RWPE2 (cell line): ENCODE data around the gene EIF4E1B.

Experiments used
- ATAC-seq: fragments of 200-7000 bp; cut with Tn5 transposase; 3 replicates; pipeline ENCODE4 v1.9.1; 2021; ENCODE audit warnings: low read depth
- DNase-seq: peaks from one replicate; pipeline ENCODE4 v3.0.0-alpha.2; 2020; ENCODE audit warnings: low spot score
- H3K27ac ChIP-seq: fragments of 450-650 bp; 2 replicates; pipeline ENCODE4 v1.5.1; 2017; ENCODE audit warnings: mild to moderate bottlenecking; ENCODE audit not compliant: poor library complexity, severe bottlenecking
- H3K27me3 ChIP-seq: fragments of 250-450 bp; sonication (Bioruptor Pico); 2 replicates; pipeline ENCODE4 v1.5.1; 2021; ENCODE audit warnings: mild to moderate bottlenecking, moderate library complexity; ENCODE audit not compliant: insufficient read depth, poor library complexity, severe bottlenecking
- H3K36me3 ChIP-seq: fragments of 250-450 bp; sonication (Bioruptor Pico); 2 replicates; pipeline ENCODE4 v1.5.1; 2020; ENCODE audit warnings: low read depth, mild to moderate bottlenecking, moderate library complexity
- H3K4me1 ChIP-seq: fragments of 250-450 bp; sonication (Bioruptor Pico); 2 replicates; pipeline ENCODE4 v1.5.1; 2021; ENCODE audit warnings: mild to moderate bottlenecking, moderate library complexity; ENCODE audit not compliant: insufficient read depth, poor library complexity, severe bottlenecking
- H3K4me3 ChIP-seq: fragments of 250-450 bp; sonication (Bioruptor Pico); 2 replicates; pipeline ENCODE4 v1.5.1; 2021; ENCODE audit warnings: mild to moderate bottlenecking, moderate library complexity; ENCODE audit not compliant: severe bottlenecking
- H3K9me3 ChIP-seq: fragments of 250-450 bp; sonication (Bioruptor Pico); 2 replicates; pipeline ENCODE4 v1.5.1; 2021; ENCODE audit warnings: mild to moderate bottlenecking, moderate library complexity; ENCODE audit not compliant: severe bottlenecking
- TF ChIP-seq, protein P1 (sequence below): fragments of 450-650 bp; IDR thresholded peaks from one replicate; pipeline ENCODE4 v1.5.1; 2017; ENCODE audit warnings: mild to moderate bottlenecking, moderate library complexity; ENCODE audit not compliant: poor library complexity, severe bottlenecking

EIF4E1B gene

DNA sequence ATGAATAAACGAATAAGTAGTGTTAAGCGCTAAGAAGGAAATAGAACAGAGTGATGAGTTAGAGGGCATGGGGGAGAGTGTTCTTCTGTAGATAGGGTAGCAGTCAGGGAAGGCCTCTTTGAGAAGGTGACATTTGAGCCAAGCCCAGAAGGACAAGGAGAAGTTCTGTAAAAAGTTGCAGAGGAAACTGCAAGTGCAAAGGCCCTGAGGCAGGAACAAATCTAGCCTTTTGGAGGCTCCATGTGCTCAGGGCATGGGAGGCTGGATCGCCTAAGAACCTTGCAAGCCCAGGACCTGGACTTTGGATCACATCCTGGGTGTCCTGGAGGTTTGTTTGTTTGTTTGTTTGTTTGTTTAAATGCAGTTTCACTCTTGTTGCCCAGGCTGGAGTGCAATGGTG, 8.0 kb downstream of the EIF4E1B start:
- no peaks in the 10 kb centered on the region for H3K9me3 ChIP-seq
- ATAC-seq (no peak), DNase-seq (no peak)
- H3K27me3 ChIP-seq, result peaks cover 6% of the 10 kb centered on the region
- TF ChIP-seq, protein P1, sequence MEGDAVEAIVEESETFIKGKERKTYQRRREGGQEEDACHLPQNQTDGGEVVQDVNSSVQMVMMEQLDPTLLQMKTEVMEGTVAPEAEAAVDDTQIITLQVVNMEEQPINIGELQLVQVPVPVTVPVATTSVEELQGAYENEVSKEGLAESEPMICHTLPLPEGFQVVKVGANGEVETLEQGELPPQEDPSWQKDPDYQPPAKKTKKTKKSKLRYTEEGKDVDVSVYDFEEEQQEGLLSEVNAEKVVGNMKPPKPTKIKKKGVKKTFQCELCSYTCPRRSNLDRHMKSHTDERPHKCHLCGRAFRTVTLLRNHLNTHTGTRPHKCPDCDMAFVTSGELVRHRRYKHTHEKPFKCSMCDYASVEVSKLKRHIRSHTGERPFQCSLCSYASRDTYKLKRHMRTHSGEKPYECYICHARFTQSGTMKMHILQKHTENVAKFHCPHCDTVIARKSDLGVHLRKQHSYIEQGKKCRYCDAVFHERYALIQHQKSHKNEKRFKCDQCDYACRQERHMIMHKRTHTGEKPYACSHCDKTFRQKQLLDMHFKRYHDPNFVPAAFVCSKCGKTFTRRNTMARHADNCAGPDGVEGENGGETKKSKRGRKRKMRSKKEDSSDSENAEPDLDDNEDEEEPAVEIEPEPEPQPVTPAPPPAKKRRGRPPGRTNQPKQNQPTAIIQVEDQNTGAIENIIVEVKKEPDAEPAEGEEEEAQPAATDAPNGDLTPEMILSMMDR, result no peak
- no peaks in the 10 kb centered on the region for H3K4me1 ChIP-seq
- H3K4me3 ChIP-seq, result no peak overlapping the region
- H3K36me3 ChIP-seq, result no peaks in the 10 kb centered on the region
- no peak overlapping the region for H3K27ac ChIP-seq

DNA sequence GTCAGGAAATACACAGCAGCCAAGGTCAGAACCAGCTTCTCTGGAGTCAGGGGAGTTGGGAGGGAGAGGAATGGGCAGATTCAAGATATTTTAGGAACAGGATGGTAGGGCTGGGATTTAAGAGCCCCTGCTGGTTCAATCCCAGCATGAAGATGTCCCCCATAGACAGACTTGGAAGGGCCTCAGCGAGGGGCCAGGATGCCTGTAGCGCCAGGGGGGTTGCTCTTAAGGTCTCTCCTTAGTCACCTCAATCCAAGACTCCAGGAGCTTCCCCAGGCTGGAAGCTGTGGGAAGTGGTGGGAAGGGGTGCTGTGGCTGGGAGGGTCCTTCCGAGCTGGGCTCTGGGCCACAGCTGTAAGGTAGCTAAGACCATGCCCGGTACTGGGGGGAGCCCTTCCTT, 8.7 kb downstream of the EIF4E1B start:
- TF ChIP-seq, protein P1, result no peak
- H3K4me1 ChIP-seq, result no peaks in the 10 kb centered on the region
- H3K36me3 ChIP-seq, result no peaks in the 10 kb centered on the region

DNA sequence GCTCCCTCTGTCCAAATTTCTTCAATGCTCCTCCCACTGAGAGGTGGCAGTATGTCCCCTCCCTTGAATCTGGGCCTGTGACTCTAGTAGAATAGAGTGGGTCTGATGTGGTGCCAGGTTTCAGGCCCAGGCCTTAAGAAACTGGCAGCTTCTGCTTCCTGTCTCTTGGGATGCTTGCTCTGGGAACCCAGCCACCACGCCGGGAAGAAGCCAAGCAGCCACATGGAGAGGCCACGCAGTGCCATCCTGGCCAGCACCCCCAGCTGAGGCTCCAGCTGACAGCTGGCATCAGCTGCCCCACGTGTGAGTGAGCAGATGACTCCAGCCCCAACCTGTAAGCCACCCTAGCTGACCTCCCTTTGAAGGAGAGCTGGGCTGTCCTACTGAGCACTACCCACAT, 9.5 kb downstream of the EIF4E1B start:
- Histone ChIP-seq H3K4me3 (no peak overlapping the region), H3K9me3 (no peaks in the 10 kb centered on the region), H3K27me3 (no peaks in the 10 kb centered on the region), H3K27ac (no peak overlapping the region), H3K4me1 (no peaks in the 10 kb centered on the region), H3K36me3 (no peaks in the 10 kb centered on the region)
- DNase-seq (no peak), ATAC-seq (no peak)
- TF ChIP-seq, protein P1, result no peak

More for the DNA sequence above, 8.7 kb downstream of the EIF4E1B start:
- Histone ChIP-seq H3K9me3 (no peaks in the 10 kb centered on the region), H3K4me3 (no peak overlapping the region), H3K27ac (no peak overlapping the region), H3K27me3 (no peaks in the 10 kb centered on the region)
- no peak for DNase-seq
- ATAC-seq, result no peak

DNA sequence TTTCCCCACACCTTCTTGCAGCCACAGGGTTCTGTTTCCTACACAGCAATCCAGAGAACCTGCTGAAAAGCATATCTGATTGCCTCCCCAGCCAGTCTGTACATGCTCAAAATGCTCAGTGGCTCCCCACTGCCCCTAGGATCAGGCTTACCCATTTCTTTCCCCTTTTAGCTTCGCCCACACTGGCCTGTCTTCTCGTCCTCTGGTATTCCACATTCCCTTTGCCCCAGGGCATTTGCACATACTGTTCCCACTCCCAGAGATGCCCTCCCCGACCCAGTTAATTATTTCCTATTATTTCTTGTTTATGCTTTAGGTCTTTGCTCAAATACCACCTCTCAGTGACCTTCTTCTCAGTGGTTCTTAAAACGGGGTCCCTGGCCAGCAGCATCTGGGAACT, 10.1 kb downstream of the EIF4E1B start:
- Histone ChIP-seq H3K4me3 (no peak overlapping the region), H3K4me1 (no peaks in the 10 kb centered on the region), H3K27ac (no peak overlapping the region), H3K9me3 (no peaks in the 10 kb centered on the region), H3K27me3 (no peaks in the 10 kb centered on the region), H3K36me3 (no peaks in the 10 kb centered on the region)
- no peak for DNase-seq
- TF ChIP-seq, protein P1, result no peak
- ATAC-seq, result no peak

DNA sequence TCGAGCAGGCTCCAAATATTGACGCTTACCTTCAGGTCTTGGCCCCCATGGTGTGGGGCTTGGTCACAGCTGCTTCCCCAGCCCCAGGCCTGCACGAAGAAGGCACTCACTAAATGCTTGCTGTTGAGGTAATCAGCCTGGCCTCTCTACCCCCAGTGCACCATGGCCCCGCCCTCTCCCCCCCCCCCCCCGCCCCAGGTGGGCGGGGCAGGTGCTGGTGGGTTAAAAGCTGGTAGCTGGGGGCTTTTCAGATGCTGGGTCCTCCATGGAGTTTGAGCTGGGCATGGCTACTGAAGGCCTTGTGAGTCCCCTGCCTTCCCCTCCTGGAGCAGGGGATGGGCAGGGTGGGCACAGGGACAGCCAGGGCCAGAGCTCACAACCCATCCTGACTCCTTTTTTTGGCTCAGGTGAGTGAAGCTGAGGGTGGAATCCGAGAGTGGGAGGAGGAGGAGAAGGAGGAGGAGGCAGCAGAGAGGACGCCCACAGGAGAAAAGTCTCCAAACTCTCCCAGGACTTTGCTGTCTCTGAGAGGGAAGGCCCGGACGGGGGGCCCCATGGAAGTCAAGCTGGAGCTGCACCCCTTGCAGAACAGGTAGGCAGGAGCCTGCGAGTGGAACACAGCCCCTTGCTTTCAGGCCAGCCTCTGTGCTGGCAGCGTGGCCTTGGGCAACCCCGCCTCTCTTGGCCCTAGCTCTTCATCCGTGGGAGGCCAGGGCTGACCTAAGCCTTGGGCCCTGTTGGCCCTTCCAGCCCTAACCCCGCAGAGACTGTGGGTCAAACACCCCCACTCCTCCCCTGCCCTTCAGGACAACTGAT, 12.4 kb downstream of the EIF4E1B start:
- Histone ChIP-seq H3K27ac (no peak overlapping the region), H3K4me1 (no peaks in the 10 kb centered on the region), H3K36me3 (no peaks in the 10 kb centered on the region), H3K27me3 (no peaks in the 10 kb centered on the region), H3K9me3 (no peaks in the 10 kb centered on the region), H3K4me3 (no peak overlapping the region)
- DNase-seq, result no peak
- ATAC-seq, result no peak
- TF ChIP-seq, protein P1, result no peak
